Measurements from ENCODE around the gene MFN2. TPM values are rescaled to one million over a fixed set of nuclear protein-coding genes. Genes with fewer than 3 reads are reported as not detected.

The MFN2 gene
- total RNA-seq, 1 experiment from 2014 or later, result 73.9 TPM

GRCh38 chr1:12028248-12028647 lies 48.0 kb downstream of the MFN2 start:
- intact Hi-C loops (cut with micrococcal nuclease; ENCODE audit: unreplicated experiment), result no loop called here
- no peaks in the 10 kb centered on the region for H3K4me1 Mint-ChIP-seq (ENCODE audit: low read depth, unreplicated experiment)
- CTCF ChIA-PET, result no interaction called here
- H3K9me3 Mint-ChIP-seq (ENCODE audit: unreplicated experiment), result no peaks in the 10 kb centered on the region
- no peak for TF ChIP-seq CTCF (IDR thresholded peaks at IDR 0.05; ENCODE audit: insufficient read depth in 1 of 2, low read depth in 1 of 2, low read length in 1 of 2, severe bottlenecking in 1 of 2, unreplicated experiment in 1 of 2)
- DNase-seq, result no peak
- no peaks in the 10 kb centered on the region for H3K27me3 Mint-ChIP-seq (ENCODE audit: insufficient read depth, unreplicated experiment)
- H3K9me3 ChIP-seq, result no peaks in the 10 kb centered on the region
- H3K4me1 ChIP-seq, result no peaks in the 10 kb centered on the region
- H3K4me3 ChIP-seq (ENCODE audit: low read depth, low read length), result no peak overlapping the region
- H3K4me3 Mint-ChIP-seq (ENCODE audit: unreplicated experiment), result no peak overlapping the region
- no peaks in the 10 kb centered on the region; the same call in 1 of the 2 replicates for H3K36me3 ChIP-seq (ENCODE audit: control insufficient read depth, insufficient read depth, low read length)
- POLR2A ChIA-PET, result no interaction called here
- no peak overlapping the region for H3K27ac Mint-ChIP-seq (ENCODE audit: unreplicated experiment)
- H3K27me3 ChIP-seq (replicated peaks; ENCODE audit: control insufficient read depth, insufficient read depth, low read length), result no peaks in the 10 kb centered on the region
- BruUV-seq (replicated peaks), result no TSS peak
- peaks cover 38% of the 10 kb centered on the region for H3K36me3 Mint-ChIP-seq (ENCODE audit: insufficient read depth, unreplicated experiment)

- H3K4me3 Mint-ChIP-seq (ENCODE audit: unreplicated experiment), result no peak overlapping the region
- Histone ChIP-seq H3K36me3 (ENCODE audit: control insufficient read depth, insufficient read depth, low read length) (no peaks in the 10 kb centered on the region; the same call in 1 of the 2 replicates), H3K4me1 (no peaks in the 10 kb centered on the region), H3K27me3 (replicated peaks; ENCODE audit: control insufficient read depth, insufficient read depth, low read length) (no peaks in the 10 kb centered on the region), H3K9me3 (no peaks in the 10 kb centered on the region), H3K4me3 (ENCODE audit: low read depth, low read length) (no peak overlapping the region)
- H3K9me3 Mint-ChIP-seq (ENCODE audit: unreplicated experiment), result no peaks in the 10 kb centered on the region
- BruUV-seq (replicated peaks), result no TSS peak
- peaks cover 33% of the 10 kb centered on the region for H3K36me3 Mint-ChIP-seq (ENCODE audit: insufficient read depth, unreplicated experiment)
- no peaks in the 10 kb centered on the region for H3K27me3 Mint-ChIP-seq (ENCODE audit: insufficient read depth, unreplicated experiment)
- TF ChIP-seq CTCF (IDR thresholded peaks at IDR 0.05; ENCODE audit: insufficient read depth in 1 of 2, low read depth in 1 of 2, low read length in 1 of 2, severe bottlenecking in 1 of 2, unreplicated experiment in 1 of 2), result no peak
- no peak for DNase-seq
- no peak overlapping the region for H3K27ac Mint-ChIP-seq (ENCODE audit: unreplicated experiment)
- no peaks in the 10 kb centered on the region for H3K4me1 Mint-ChIP-seq (ENCODE audit: low read depth, unreplicated experiment)
- intact Hi-C loops (cut with micrococcal nuclease; ENCODE audit: unreplicated experiment), result no loop called here
- ChIA-PET POLR2A (no interaction called here), CTCF (no interaction called here)
Observed at GRCh38 chr1:12028957-12029511, 48.8 kb downstream of the MFN2 start.

GRCh38 chr1:12029720-12030339 lies 49.6 kb downstream of the MFN2 start:
- Histone ChIP-seq H3K36me3 (ENCODE audit: control insufficient read depth, insufficient read depth, low read length) (no peaks in the 10 kb centered on the region; the same call in 1 of the 2 replicates), H3K9me3 (no peaks in the 10 kb centered on the region), H3K27me3 (replicated peaks; ENCODE audit: control insufficient read depth, insufficient read depth, low read length) (no peaks in the 10 kb centered on the region), H3K4me3 (ENCODE audit: low read depth, low read length) (no peak overlapping the region), H3K4me1 (no peaks in the 10 kb centered on the region)
- POLR2A ChIA-PET, result no interaction called here
- no peaks in the 10 kb centered on the region for H3K4me1 Mint-ChIP-seq (ENCODE audit: low read depth, unreplicated experiment)
- H3K4me3 Mint-ChIP-seq (ENCODE audit: unreplicated experiment), result no peak overlapping the region
- DNase-seq, result no peak
- no peak overlapping the region for H3K27ac Mint-ChIP-seq (ENCODE audit: unreplicated experiment)
- CTCF ChIA-PET, result interaction anchor here (0.7 kb wide), 1 partner anchor 735 kb away, joined by 3 read pairs; no protein-coding TSS in a partner anchor
- BruUV-seq (replicated peaks), result no TSS peak
- no peak for TF ChIP-seq CTCF (IDR thresholded peaks at IDR 0.05; ENCODE audit: insufficient read depth in 1 of 2, low read depth in 1 of 2, low read length in 1 of 2, severe bottlenecking in 1 of 2, unreplicated experiment in 1 of 2)
- no peaks in the 10 kb centered on the region for H3K27me3 Mint-ChIP-seq (ENCODE audit: insufficient read depth, unreplicated experiment)
- H3K9me3 Mint-ChIP-seq (ENCODE audit: unreplicated experiment), result no peaks in the 10 kb centered on the region
- peaks cover 25% of the 10 kb centered on the region for H3K36me3 Mint-ChIP-seq (ENCODE audit: insufficient read depth, unreplicated experiment)
- intact Hi-C loops (cut with micrococcal nuclease; ENCODE audit: unreplicated experiment), result no loop called here

Data from Caco-2 (cell line).